Thyroid gland (tissue), 4 donors: Measurements from ENCODE around the gene RSBN1. TPM values are rescaled to one million over a fixed set of nuclear protein-coding genes. Genes with fewer than 3 reads are reported as not detected.

ENCODE experiments used
- DNase-seq, 2 donors: peaks; one replicate each; pipeline ENCODE4 v3.0.0-alpha.2; 2019
- H3K27ac ChIP-seq, 3 donors: fragments of 200-600 bp; sonication (generic); 1 replicate in 2 of 3; 2 replicates in 1 of 3; pipeline ENCODE4 v1.5.1; 2016 to 2019; ENCODE audit warnings: mild to moderate bottlenecking in 1 of 3, moderate library complexity in 1 of 3
- H3K27me3 ChIP-seq: fragments of 200-600 bp; sonication (generic); one replicate; pipeline ENCODE4 v1.5.1; 2019
- H3K36me3 ChIP-seq, 2 donors: fragments of 200-600 bp; sonication (generic); one replicate each; pipeline ENCODE4 v1.5.1; 2016 to 2019
- H3K4me1 ChIP-seq, 2 donors: fragments of 200-600 bp; sonication (generic); one replicate each; pipeline ENCODE4 v1.5.1; 2017 to 2019
- H3K4me3 ChIP-seq, 3 donors: fragments of 200-600 bp; sonication (generic); replicated peaks in 1 of 3; 1 replicate in 2 of 3; 2 replicates in 1 of 3; pipeline ENCODE4 v1.5.1; 2016; ENCODE audit warnings: mild to moderate bottlenecking in 1 of 3
- H3K9me3 ChIP-seq: fragments of 200-600 bp; sonication (generic); one replicate; pipeline ENCODE4 v1.5.1; 2017
- CTCF ChIP-seq, 6 experiments: fragments of 200-600 bp in 3 of 6; fragments of 450-650 bp in 3 of 6; sonication (generic) in 3 of 6; IDR thresholded peaks; one replicate each; pipeline ENCODE4 v1.5.1; 2016 to 2019; ENCODE audit warnings: antibody characterized with exemption in 6 of 6, mild to moderate bottlenecking in 2 of 6, inconsistent platforms in 1 of 6, moderate library complexity in 1 of 6
- POLR2A ChIP-seq, 2 donors: fragments of 450-650 bp; IDR thresholded peaks; one replicate each; pipeline ENCODE4 v1.6.1; 2017; ENCODE audit warnings: antibody characterized with exemption in 2 of 2, mild to moderate bottlenecking in 2 of 2, moderate library complexity in 1 of 2
- WGBS, 2 donors: methylation state at CpG; one replicate each; pipeline ENCODE4 v1.1.5; 2017; 5-methylcytosine and 5-hydroxymethylcytosine counted together
- intact Hi-C: fragments of 100-400 bp; cut with DNase I; formaldehyde crosslinking; loops from one replicate; pipeline ENCODE4 v1.15.1; 2023
- total RNA-seq, 4 donors: library from RNA; depleted of rRNA; stranded (reverse); fragments of >200 nt; gene quantifications; one replicate each; pipeline ENCODE4 v1.2.3, GENCODE V29; 2016

The RSBN1 gene
- total RNA-seq, 4 donors from 2014 or later = 23.7 to 31.5 (median 26.8) TPM

DNA sequence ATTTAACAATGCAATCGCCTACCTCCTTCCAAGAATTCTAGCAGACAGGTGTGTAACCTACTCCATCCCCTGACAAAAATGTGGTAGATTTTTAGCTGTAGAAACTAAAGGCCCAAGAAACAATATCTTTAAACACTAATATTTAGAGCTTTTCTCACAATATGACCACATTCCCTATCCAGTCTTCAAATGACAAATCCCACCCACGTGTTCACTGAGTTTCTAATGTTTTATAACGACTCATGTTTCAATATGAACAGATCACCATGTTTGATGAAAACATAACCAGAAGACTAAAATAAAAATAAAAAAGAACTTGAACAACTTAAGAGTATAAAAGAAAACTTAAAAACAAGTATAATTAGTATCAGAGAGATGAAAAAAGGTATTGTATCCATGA lies 24.6 kb downstream of the RSBN1 start:
- no peak overlapping the region for H3K4me3 ChIP-seq
- H3K4me1 ChIP-seq = peaks cover 11 to 13% of the 10 kb centered on the region in 2 donors
- intact Hi-C loops = no loop called here
- H3K9me3 ChIP-seq = no peaks in the 10 kb centered on the region
- no peaks in the 10 kb centered on the region for H3K27me3 ChIP-seq
- TF ChIP-seq CTCF (IDR thresholded peaks at IDR 0.05) = no peak
- TF ChIP-seq POLR2A (IDR thresholded peaks at IDR 0.05) = no peak
- no peak overlapping the region for H3K27ac ChIP-seq
- no peak for DNase-seq
- WGBS, 2 donors = 92 to 95% methylated on average over 3 of the region's 3 CpGs
- no peaks in the 10 kb centered on the region for H3K36me3 ChIP-seq

DNA sequence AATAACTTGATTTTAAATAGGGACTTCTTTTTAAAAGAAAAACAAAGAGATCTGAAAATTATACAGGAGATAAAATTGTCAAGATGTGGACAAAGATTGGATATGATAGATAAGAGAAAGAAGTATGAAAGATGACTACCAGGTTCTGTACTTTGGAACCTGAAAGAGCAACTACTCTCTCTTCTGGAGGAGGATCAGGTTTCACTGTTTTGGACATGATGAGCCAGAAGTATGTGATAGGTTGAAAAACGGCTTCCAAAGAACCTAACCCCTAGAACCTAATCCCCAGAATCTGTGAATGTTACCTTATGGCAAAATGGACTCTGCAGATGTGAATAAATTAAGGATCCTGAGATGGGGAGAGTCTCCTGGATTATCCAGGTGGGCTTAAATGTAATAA lies 26.2 kb downstream of the RSBN1 start:
- intact Hi-C loops = no loop called here

DNA sequence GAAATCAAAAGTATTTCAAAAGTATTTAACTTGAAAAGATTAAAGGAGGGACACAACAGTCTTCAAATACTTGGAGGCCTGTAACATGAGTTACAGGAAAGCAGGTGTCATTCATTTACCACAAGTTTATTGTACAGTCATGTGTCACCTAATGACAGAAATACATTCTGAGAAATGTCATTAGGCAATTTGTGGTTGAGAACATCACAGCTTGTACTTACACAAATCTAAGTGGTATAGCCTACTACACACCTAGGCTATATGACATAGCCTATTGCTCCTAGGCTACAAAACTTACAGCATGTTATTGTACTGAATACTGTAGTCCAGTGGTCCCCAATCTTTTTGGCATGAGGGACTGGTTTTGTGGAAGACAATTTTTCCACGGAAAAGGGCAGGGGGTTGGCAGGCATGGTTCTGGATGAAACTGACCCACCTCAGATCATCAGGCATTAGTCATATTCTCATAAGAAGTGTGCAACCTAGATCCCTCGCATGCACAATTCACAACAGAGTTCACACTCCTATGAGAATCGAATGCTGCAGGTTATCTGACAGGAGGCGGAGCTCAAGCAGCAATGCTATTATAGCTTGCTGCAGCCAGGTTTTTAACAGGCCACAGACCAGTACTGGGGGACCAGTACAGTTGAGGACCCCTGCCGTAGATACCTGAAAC lies 28.0 kb downstream of the RSBN1 start:
- DNase-seq = no peak
- Histone ChIP-seq H3K27me3 (no peaks in the 10 kb centered on the region), H3K9me3 (no peaks in the 10 kb centered on the region), H3K4me1 (peaks cover 14% of the 10 kb centered on the region in 2 donors), H3K36me3 (no peaks in the 10 kb centered on the region), H3K4me3 (no peak overlapping the region), H3K27ac (no peak overlapping the region)
- TF ChIP-seq POLR2A (IDR thresholded peaks at IDR 0.05) (no peak), CTCF (IDR thresholded peaks at IDR 0.05) (no peak)
- WGBS, 2 donors = 79 to 92% methylated on average over 5 of the region's 5 CpGs
- intact Hi-C loops = no loop called here

More for the DNA sequence above, 26.2 kb downstream of the RSBN1 start:
- Histone ChIP-seq H3K27ac (no peak overlapping the region), H3K9me3 (no peaks in the 10 kb centered on the region), H3K4me1 (peaks cover 14% of the 10 kb centered on the region in 2 donors), H3K27me3 (no peaks in the 10 kb centered on the region), H3K36me3 (no peaks in the 10 kb centered on the region), H3K4me3 (no peak overlapping the region)
- TF ChIP-seq CTCF (IDR thresholded peaks at IDR 0.05) = no peak
- TF ChIP-seq POLR2A (IDR thresholded peaks at IDR 0.05) = no peak
- 46 to 48% methylated on average over 1 of the region's 1 CpG for WGBS, 2 donors
- DNase-seq = no peak

DNA sequence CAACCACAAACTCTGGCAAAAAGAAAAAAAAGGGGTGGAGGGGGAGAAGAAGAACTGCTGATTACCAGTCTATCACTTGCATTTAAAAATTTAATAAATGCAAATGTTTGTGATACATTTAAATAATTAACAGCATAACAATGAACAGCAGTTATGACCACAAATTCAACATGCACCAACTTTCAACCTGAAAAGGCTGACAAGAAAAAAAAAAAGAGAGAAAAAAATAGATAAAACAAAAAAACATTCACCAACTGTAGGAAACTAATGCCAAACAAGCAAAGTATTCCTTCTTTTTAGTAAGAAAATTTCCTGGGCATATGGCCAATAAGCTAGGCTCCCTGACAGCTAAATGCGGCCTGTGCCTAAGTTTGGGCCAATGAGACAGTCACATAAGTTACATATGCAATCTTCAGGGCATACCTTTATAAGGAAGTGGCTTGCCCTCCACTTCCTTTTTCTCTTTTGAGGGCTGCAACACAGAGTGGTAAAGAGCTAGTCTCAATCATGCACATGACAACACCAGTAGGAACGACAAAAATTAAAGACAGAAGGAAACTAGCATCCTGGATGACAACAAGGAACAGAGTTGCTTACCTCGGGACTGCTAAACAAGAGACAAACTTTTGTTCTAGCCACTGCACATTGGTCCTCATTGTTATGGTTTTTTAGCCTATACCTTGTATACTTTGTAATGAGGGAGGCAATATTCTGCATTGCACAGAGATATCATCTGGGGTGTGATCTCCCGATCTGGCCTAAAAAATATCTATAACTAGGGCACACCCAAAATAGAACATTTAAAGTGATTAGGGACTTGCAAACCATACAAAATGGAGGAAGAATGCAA lies 28.8 kb downstream of the RSBN1 start:
- Histone ChIP-seq H3K9me3 (no peaks in the 10 kb centered on the region), H3K4me1 (peaks cover 14% of the 10 kb centered on the region in 2 donors), H3K36me3 (no peaks in the 10 kb centered on the region), H3K4me3 (no peak overlapping the region), H3K27ac (no peak overlapping the region), H3K27me3 (no peaks in the 10 kb centered on the region)
- TF ChIP-seq CTCF (IDR thresholded peaks at IDR 0.05) (no peak), POLR2A (IDR thresholded peaks at IDR 0.05) (no peak)
- 54 to 75% methylated on average over 4 of the region's 4 CpGs for WGBS, 2 donors
- peak; percentile 9 to 20 for DNase-seq
- intact Hi-C loops = no loop called here

DNA sequence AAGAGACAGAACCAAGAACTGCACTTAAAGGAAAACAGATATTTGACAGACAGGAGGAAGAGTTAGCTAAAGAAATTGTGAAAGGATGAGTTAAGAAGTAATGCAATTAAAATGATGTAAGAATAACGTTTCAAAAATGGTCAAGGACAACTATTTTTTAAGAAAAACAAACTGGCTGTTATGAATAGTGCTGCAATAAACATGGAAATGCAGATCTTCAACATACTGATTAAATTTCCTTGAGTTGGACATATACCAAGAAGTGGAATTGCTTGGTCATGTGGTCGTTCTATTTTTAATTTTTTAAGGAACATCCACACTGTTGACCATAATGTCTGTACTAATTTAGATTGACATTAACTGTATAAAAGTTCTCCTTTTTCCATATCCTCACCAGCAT lies 29.9 kb downstream of the RSBN1 start:
- WGBS, 2 donors = 57 to 74% methylated on average over 2 of the region's 2 CpGs
- Histone ChIP-seq H3K27ac (no peak overlapping the region), H3K4me1 (peaks cover 14% of the 10 kb centered on the region in 2 donors), H3K27me3 (no peaks in the 10 kb centered on the region), H3K9me3 (no peaks in the 10 kb centered on the region), H3K4me3 (no peak overlapping the region), H3K36me3 (no peaks in the 10 kb centered on the region)
- intact Hi-C loops = no loop called here
- DNase-seq = no peak
- no peak for TF ChIP-seq POLR2A (IDR thresholded peaks at IDR 0.05)
- no peak for TF ChIP-seq CTCF (IDR thresholded peaks at IDR 0.05)
